Breast epithelium (tissue), 3 donors: ENCODE results near the gene ARHGDIA.

Source experiments
- CTCF ChIP-seq, 3 donors: fragments of 450-650 bp; IDR thresholded peaks; one replicate each; pipeline ENCODE4 v1.5.1; 2016 to 2017; ENCODE audit warnings: antibody characterized with exemption in 3 of 3, mild to moderate bottlenecking in 3 of 3, moderate library complexity in 3 of 3
- POLR2A ChIP-seq: fragments of 450-650 bp; IDR thresholded peaks from one replicate; pipeline ENCODE4 v1.6.1; 2016; ENCODE audit warnings: antibody characterized with exemption, mild to moderate bottlenecking, moderate library complexity
- POLR2AphosphoS5 ChIP-seq, 3 donors: sonication (generic); formaldehyde crosslinking; IDR thresholded peaks; one replicate each; pipeline ENCODE4 v1.6.1; 2017; ENCODE audit warnings: antibody characterized with exemption in 3 of 3

GRCh38 chr17:81916234-81917001 is 45.3 kb upstream of the ARHGDIA start:
- TF ChIP-seq CTCF (IDR thresholded peaks at IDR 0.05) (no peak), POLR2A (no peak), POLR2AphosphoS5 (IDR thresholded peaks at IDR 0.05) (no peak)
